GM21360 (cell line): ENCODE data around the gene RHBDL1.

ENCODE experiments used
- ATAC-seq: cut with Tn5 transposase; IDR thresholded peaks from one replicate; pipeline ENCODE4 v1.9.1; 2021; ENCODE audit warnings: mild to moderate bottlenecking, moderate library complexity; ENCODE audit not compliant: unreplicated experiment

RHBDL1 gene

DNA sequence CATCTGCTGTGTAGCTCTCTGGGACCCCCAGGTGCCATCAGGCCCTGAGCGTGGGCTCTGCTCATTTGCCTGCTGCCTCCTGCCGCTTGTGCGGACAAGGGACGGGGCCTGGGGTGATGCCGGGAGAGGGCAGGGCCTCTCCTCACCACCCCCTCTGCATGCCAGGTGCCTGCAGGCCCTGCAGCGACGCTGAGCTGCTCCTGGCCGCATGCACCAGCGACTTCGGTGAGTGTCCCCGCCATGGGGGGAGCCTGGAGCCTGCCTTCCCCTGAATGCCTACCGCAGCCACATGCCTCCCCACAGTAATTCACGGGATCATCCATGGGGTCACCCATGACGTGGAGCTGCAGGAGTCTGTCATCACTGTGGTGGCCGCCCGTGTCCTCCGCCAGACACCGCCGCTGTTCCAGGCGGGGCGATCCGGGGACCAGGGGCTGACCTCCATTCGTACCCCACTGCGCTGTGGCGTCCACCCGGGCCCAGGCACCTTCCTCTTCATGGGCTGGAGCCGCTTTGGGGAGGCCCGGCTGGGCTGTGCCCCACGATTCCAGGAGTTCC lies 41.4 kb downstream of the RHBDL1 start:
- ATAC-seq = no peak

DNA sequence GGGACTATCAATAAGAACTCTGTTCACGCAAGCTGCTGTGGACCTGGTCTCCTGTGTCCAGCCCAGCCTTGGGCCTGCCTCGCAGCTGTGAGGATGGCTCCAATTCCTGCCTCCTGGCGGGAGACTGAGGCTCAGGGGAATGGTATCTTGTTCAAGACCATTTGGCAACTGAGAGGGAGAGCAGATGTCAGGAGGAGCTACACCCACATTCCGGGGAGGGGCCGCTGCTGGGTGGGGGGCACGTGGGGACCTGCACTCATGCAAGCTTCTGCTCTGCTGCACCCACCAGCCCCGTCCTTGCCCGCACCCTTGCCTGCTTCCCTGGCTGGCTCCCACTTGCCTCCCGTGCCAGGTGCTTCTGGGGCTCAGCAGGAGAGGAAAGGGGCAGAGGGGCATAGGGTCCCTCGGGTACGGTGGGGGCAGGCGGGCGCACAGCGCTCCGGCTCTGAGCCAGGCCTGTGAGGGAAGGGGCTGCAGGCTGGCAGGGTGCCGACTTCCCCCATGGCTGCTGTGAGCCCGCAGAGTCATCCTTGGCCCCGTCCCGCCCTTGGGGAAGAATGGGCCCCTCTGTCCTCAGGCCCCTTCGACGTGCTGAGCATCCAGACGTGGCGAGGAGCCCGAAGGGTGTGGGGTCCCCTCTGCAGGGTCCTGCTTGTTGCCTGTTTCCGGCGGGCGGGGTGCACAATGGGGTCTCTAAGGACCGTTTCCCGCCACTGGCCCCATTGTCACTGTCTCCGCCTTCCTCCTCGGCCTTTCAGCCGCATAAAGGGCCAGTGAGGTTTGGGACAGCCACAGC lies 42.2 kb downstream of the RHBDL1 start:
- ATAC-seq = no peak

DNA sequence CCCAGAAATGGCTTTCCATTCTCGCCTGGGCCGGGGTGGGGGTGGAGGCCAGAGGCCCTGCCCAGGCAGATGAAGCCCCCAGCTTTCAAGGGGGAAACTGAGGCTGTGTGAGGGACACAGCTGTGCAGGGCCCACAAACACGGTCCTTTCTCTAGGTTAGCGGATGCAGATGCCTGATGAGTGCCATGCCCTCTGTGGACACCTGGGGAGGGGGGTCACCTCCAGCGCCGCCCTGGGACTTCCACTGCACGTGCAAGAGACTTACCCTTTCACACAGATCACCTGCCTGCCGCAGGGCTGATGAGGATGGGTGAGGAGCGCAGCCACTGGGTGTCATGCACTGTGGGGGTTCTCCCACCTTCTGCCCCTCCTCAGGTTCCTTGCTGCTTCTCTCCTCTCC lies 42.9 kb downstream of the RHBDL1 start:
- no peak for ATAC-seq

DNA sequence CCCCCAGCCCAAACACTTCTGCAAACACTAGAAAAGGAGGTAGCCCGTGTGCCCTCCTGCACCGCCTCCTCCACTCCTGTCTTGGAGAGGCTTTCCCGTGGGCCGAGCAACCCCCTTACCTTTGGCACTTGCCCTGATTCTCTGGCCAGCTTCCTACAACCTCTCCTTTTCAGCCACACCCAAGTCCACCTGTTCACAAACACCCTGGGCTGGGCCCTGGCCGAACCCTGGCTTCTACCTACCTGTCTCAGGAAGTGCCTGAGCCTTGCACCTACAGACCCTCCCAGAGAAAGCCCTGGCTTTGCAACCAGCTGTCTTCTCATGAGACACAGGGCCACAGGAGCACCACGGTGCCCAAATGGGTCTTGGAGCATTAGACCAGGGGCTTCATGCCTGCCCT lies 43.5 kb downstream of the RHBDL1 start:
- ATAC-seq = no peak

DNA sequence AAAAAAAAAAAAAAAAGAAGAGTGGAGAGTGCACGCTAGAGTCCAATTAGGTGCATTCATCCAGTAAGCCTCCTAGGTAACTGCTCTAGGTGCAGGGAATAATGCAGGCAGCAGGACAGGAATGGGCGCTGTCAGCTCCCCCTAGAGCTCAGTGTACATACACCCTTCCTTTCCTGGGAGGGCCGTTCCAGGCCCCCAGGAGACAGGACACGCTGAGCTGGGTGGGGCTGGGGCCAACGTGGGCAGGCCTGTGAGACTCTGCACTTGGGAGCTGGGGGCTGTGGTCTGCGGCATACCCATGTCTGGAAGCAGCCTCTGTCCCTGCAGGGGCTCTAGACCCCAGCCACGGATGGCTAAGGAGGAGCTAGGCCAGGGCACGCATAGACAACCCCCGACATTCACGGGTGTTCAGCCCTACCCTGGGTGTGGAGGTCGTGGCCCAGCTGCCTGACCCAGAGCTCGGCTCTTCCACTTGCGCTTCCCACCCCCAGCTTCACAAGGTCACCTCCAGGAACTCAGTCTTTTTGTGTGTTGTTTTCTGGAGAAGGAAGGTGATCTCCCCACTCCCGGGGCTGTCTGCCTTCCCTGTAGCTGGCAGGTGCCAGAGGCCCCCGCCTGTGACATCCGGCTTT lies 44.5 kb downstream of the RHBDL1 start:
- no peak for ATAC-seq

- ATAC-seq = peak; percentile 23
Measured at GRCh38 chr16:720447-720989, 45.0 kb downstream of the RHBDL1 start.

DNA sequence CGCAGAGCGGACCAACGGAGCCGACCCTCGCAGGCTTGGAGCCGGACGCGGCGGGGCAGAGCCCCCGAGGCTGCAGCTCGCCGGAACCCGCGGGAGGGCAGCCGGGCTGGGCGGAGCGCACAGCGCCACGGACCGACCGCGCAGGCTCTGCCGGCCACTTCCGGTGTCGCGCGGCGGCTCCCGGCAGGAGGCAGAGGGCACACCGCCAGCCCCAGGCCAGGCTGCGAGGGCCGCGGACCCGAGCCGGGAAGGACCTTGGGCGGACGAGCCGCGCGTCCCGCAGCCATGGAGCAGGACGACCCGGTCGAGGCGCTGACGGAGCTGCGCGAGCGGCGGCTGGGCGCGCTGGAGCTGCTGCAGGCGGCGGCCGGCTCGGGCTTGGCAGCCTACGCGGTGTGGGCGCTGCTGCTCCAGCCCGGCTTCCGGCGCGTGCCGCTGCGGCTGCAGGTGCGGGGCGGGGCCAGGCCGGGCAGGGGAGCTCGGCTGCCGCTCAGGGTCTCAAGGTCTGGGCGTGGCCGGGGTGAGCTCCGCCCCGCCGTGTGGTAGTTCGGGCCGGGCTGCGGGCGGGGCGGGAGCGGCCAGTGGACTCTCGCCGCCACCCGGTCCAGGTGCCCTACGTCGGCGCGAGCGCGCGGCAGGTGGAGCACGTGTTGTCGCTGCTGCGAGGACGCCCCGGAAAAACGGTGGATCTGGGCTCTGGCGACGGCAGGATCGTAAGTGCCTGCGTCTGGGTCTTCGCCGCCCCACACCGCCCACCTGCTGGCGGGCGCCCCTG lies 45.7 kb downstream of the RHBDL1 start, which contains the start of gene ANTKMT:
ANTKMT (plus strand) TSS at position 157 of the 775 bp plus-strand sequence; CDS start at position 286, 129 bp downstream.
- ATAC-seq = peak; percentile 52

DNA sequence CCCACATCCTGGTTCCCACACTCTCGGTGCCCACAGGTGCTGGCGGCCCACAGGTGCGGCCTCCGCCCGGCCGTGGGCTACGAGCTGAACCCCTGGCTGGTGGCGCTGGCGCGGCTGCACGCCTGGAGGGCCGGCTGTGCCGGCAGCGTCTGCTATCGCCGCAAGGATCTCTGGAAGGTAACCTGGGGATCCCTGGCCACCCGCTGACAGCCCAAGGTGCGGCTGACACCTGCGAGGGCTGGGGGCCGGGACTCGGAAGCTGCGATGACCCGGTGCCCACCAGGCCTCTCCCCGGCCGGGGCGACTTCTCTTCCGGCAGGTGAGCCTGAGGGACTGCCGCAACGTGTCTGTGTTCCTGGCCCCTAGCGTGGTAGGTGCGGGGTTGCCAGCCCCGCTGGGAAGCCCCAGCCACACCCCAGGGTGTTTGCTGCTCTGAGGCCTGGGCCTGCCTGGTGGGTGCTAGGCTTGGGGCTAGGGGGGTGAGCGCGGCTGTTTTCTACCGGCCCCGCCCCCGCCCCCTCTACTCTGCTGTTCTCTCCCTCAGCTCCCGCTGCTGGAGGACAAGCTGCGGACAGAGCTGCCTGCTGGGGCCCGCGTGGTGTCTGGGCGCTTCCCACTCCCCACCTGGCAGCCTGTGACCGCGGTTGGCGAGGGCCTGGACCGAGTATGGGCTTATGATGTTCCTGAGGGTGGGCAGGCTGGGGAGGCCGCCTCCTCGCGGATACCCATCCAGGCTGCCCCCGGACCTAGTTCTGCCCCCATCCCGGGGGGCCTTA lies 46.5 kb downstream of the RHBDL1 start:
- no peak for ATAC-seq

DNA sequence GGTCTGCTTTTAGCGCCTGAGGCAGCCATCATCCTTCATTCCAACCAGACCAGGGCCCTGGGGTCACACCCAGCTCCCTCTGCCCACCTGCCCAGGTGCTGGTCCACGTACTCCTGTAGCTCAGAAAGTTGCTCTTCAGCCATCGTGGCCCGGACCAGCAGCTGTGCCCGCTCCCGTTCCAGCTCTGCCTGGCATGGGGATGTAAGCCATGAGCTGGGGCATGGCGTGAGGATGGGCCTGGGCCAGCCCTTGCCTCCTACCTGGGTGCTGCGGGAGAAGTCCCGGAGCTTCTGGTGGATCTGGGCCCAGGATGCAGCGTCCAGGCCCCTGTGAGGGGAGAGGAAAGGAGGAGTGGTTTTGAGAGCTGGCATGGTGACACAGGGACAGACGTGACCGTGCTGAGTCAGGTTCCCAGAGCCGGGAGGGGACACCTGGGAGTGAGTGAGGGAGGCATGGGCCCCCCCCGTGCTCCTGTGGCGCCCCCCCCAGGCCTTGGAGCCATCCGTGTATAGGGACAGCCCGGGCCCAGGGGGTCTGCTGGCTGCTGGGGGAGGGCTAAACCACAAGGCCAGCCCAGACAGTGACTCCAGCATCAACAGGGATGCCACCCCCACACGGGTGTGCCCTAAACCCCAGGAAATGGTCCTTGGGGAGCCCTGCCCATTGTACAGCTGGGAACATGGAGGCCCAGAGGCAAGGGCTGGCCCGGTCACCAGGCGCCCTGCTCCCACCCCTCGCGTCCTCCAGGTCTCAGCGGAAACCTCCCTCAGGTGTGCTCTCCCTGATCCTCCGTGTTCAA lies 47.6 kb downstream of the RHBDL1 start:
- no peak for ATAC-seq

- ATAC-seq = no peak
Measured at GRCh38 chr16:723695-724094, 48.2 kb downstream of the RHBDL1 start.

DNA sequence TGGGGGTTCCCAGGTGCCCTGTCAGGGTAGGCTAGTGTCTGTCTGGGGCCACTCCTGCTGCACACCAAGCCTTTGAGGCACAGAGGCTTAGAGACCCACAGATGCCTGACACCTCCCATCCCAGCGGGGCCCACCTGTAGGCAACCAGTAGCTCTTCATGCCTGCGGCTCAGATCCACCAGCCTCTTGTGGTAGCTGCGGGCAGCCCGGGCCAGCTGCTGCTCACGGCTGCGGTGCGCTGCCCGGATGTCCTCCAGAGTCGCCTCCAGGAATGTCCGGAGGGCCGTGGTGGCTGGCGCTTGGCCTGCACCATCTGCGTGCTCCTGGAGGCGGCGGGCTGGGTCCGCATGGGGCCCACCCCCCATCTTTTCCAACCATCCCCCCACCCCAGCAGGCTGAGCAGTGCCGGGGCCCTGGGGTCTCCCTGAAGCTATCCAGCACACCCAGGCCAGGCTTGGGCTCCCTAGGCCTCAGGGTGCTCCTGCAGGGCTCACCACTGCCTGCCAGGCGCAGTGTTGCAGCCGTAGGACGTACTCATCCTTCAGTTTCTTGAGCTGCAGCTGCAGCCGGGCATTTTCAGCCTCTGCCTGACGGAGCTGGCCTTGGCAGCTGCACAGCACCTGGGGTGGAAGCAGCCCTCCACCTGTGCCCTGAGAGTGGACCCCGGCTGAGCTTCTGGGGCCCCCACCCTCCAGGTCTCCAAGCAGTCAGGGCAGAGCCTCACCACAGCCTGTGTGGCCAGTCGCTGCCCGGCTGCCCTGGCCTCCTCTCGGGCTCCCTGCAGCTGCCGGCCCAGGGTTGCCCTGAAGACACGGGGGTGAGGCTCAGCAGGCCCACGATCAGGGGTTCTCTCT lies 48.9 kb downstream of the RHBDL1 start:
- ATAC-seq = no peak

- no peak for ATAC-seq
Measured at GRCh38 chr16:725041-725376, 49.5 kb downstream of the RHBDL1 start.

DNA sequence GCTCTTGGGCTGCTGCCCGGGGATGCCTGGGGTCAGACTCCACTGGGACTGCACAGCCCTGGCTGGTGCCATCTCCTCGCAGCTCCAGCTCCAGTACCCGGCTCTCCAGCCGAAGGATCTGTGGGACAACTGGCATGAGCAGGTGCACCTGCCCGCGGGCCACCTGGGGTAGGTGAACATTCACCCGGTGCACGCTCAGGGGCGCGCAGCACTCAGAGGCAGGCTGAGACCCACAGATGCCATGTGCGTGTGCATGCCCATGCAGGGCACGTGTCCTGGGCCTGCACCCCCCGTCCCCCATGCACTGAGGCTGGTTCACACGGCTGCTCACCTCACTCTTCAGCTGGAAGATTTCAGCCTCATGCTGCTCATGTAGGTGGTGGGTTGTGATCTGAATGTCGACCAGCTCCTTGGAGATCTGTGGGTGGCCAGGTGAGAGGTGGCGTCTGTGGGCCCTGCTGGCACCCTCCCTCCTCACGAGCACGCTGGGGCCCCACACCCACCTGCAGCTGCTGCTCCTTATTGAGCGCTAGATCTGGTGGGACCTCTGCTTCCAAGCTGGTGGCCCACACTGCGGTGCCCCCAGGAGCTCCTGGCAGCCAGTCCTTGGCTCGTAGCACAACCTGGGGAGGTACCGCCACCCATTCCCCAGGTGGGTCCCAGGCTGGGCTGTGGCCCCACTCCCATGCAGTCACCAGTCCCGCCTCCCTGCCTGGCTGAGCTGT lies 50.2 kb downstream of the RHBDL1 start:
- no peak for ATAC-seq

- ATAC-seq = no peak
Measured at GRCh38 chr16:726188-726437, 50.6 kb downstream of the RHBDL1 start.

GRCh38 chr16:726438-727290 lies 51.2 kb downstream of the RHBDL1 start, which contains the start of the genes CCDC78 and HAGHL:
Gene CCDC78 (minus strand): TSS chr16:726443. CDS start chr16:726367, 76 bp downstream.
Gene HAGHL (plus strand): TSS chr16:727106. CDS start chr16:727510, 404 bp downstream.
- no peak for ATAC-seq

GRCh38 chr16:727291-727977 lies 52.0 kb downstream of the RHBDL1 start:
- no peak for ATAC-seq
